NCI-H748 treated with DMSO at 0.1 percent for 48 hours (cell line): ENCODE results near the gene SPECC1.
"Not testable (repeated sequence)": the region's sequence is repeated elsewhere in the genome, so short reads cannot be mapped to it uniquely, and the experiment has no call there.

ENCODE experiments used
- DNase-seq: peaks from one replicate; lab custom pipeline; 2025; lab: John Stamatoyannopoulos, UW

SPECC1 gene

GRCh38 chr17:20313306-20313705 is 304.1 kb downstream of the SPECC1 start:
- DNase-seq = no peak

GRCh38 chr17:20313891-20314290 is 304.7 kb downstream of the SPECC1 start:
- no peak for DNase-seq

GRCh38 chr17:20314834-20315233 is 305.7 kb downstream of the SPECC1 start:
- no peak for DNase-seq

- peak; percentile 47 for DNase-seq
Measured at GRCh38 chr17:20315311-20315710, 306.2 kb downstream of the SPECC1 start.

- no peak for DNase-seq
Measured at GRCh38 chr17:20315821-20316220, 306.7 kb downstream of the SPECC1 start.

- not testable (repeated sequence) for DNase-seq
Measured at GRCh38 chr17:20320535-20321229, 311.5 kb downstream of the SPECC1 start.

GRCh38 chr17:20321357-20321756 is 312.2 kb downstream of the SPECC1 start:
- DNase-seq = not testable (repeated sequence)

GRCh38 chr17:20327739-20328138 is 318.6 kb downstream of the SPECC1 start:
- DNase-seq = not testable (repeated sequence)

GRCh38 chr17:20351405-20351804 is 342.2 kb downstream of the SPECC1 start:
- DNase-seq = not testable (repeated sequence)

- not testable (repeated sequence) for DNase-seq
Measured at GRCh38 chr17:20352567-20352966, 343.4 kb downstream of the SPECC1 start.

GRCh38 chr17:20363846-20364245 is 354.7 kb downstream of the SPECC1 start:
- DNase-seq = not testable (repeated sequence)
